ENCODE data around the gene CFAP61. TPM values are rescaled to one million over a fixed set of nuclear protein-coding genes. Genes with fewer than 3 reads are reported as not detected.
"Not testable (repeated sequence)": the region's sequence is repeated elsewhere in the genome, so short reads cannot be mapped to it uniquely, and the experiment has no call there.

CFAP61 gene
- total RNA-seq, 6 donors from 2014 or later: 0.37 to 14.3 (median 6.1) TPM

DNA sequence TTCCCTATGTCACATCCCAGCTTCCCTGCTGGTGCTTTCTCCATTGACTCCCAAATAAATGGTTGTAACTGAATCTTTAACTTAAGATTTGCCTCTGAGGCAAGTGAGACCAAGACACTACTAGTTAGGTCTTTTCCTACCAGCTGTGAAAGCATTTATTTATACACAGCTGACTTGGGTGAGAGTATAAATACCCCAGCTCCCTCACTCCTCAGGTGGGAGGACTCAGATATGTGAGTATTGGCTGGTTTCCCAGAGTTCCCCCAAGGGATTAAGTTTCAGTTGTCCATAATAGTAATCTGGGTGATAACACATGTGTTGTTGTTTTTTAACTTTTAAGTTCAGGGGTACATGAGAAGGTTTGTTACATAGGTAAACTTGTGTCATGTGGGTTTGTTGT, 49.8 kb downstream of the CFAP61 start:
- Histone ChIP-seq H3K36me3 (no peaks in the 10 kb centered on the region), H3K27me3 (no peaks in the 10 kb centered on the region), H3K4me3 (no peak overlapping the region), H3K27ac (no peak overlapping the region), H3K4me1 (no peaks in the 10 kb centered on the region), H3K9me3 (no peaks in the 10 kb centered on the region)
- DNase-seq: no peak
- TF ChIP-seq, protein P1, sequence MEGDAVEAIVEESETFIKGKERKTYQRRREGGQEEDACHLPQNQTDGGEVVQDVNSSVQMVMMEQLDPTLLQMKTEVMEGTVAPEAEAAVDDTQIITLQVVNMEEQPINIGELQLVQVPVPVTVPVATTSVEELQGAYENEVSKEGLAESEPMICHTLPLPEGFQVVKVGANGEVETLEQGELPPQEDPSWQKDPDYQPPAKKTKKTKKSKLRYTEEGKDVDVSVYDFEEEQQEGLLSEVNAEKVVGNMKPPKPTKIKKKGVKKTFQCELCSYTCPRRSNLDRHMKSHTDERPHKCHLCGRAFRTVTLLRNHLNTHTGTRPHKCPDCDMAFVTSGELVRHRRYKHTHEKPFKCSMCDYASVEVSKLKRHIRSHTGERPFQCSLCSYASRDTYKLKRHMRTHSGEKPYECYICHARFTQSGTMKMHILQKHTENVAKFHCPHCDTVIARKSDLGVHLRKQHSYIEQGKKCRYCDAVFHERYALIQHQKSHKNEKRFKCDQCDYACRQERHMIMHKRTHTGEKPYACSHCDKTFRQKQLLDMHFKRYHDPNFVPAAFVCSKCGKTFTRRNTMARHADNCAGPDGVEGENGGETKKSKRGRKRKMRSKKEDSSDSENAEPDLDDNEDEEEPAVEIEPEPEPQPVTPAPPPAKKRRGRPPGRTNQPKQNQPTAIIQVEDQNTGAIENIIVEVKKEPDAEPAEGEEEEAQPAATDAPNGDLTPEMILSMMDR (IDR thresholded peaks at IDR 0.05): no peak
- no peak for TF ChIP-seq POLR2A (IDR thresholded peaks at IDR 0.05)
- TF ChIP-seq EP300 (IDR thresholded peaks at IDR 0.05): no peak
- no peak for TF ChIP-seq POLR2AphosphoS5 (IDR thresholded peaks at IDR 0.05)
- ATAC-seq (ENCODE audit: low FRiP score in 2 of 2): no peak

GRCh38 chr20:20102716-20103258, 50.5 kb downstream of the CFAP61 start:
- no peaks in the 10 kb centered on the region for H3K9me3 ChIP-seq
- TF ChIP-seq, protein P1 (IDR thresholded peaks at IDR 0.05): no peak
- TF ChIP-seq POLR2A (IDR thresholded peaks at IDR 0.05) (no peak), EP300 (IDR thresholded peaks at IDR 0.05) (no peak), POLR2AphosphoS5 (IDR thresholded peaks at IDR 0.05) (no peak)
- H3K4me3 ChIP-seq: no peak overlapping the region
- no peaks in the 10 kb centered on the region for H3K27me3 ChIP-seq
- ATAC-seq (ENCODE audit: low FRiP score in 2 of 2) (no peak), DNase-seq (no peak)
- no peaks in the 10 kb centered on the region for H3K36me3 ChIP-seq
- no peak overlapping the region for H3K27ac ChIP-seq
- H3K4me1 ChIP-seq: no peaks in the 10 kb centered on the region

DNA sequence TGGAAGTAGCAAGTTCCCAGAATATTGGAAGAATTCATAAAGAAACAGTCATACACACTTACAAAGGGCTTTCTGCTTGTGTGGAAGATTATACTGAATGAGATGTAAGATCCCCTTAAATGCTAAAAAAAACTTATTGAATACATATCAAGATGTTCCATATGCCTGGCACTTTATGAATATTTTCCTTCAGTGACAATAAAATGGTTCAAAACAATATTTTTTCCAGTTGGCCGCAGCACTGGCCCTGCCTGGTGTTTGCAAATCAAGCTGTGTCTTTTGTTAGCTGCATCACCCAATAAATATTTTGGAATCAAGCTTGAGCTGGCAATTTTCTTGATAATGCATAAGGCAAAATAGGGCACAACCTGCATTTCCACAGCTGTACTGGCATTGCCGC, 51.2 kb downstream of the CFAP61 start:
- ATAC-seq (ENCODE audit: low FRiP score in 2 of 2) (no peak), DNase-seq (no peak)
- Histone ChIP-seq H3K4me3 (no peak overlapping the region), H3K27me3 (no peaks in the 10 kb centered on the region), H3K4me1 (no peaks in the 10 kb centered on the region), H3K27ac (no peak overlapping the region), H3K36me3 (no peaks in the 10 kb centered on the region), H3K9me3 (no peaks in the 10 kb centered on the region)
- 79 to 90% methylated on average over 2 of the region's 2 CpGs for WGBS, 2 donors
- TF ChIP-seq POLR2AphosphoS5 (IDR thresholded peaks at IDR 0.05): no peak
- TF ChIP-seq EP300 (IDR thresholded peaks at IDR 0.05): no peak
- TF ChIP-seq, protein P1 (IDR thresholded peaks at IDR 0.05): no peak
- no peak for TF ChIP-seq POLR2A (IDR thresholded peaks at IDR 0.05)

- H3K27ac ChIP-seq; H3K4me1 ChIP-seq; H3K27me3 ChIP-seq; H3K4me3 ChIP-seq; ATAC-seq (ENCODE audit: low FRiP score in 2 of 2); H3K36me3 ChIP-seq; DNase-seq; H3K9me3 ChIP-seq: not testable (repeated sequence)
- 65 to 66% methylated on average over 1 of the region's 1 CpG for WGBS, 2 donors
Observed at GRCh38 chr20:20123187-20123586, 70.9 kb downstream of the CFAP61 start.

DNA sequence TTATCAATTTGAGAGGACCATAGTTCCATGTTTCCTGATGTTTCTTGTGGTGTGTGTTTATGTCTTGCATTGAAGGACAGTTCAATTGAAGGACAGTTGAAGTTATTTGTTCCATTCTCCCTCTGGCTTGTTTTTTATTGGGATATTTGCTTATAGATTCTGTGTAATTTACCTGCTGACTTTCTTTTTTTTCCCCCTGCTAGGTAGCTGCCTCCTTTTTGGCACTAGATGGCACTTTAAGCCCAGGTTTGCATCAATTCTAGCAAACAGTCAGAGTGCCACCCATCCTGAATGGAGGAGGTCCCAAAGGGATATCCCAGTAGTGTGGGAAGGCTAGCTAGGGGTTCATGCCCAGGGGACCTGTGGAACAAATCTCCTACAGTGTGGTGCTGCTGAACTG, 78.1 kb downstream of the CFAP61 start:
- Histone ChIP-seq H3K4me1 (no peaks in the 10 kb centered on the region), H3K27ac (no peak overlapping the region), H3K36me3 (no peaks in the 10 kb centered on the region), H3K4me3 (no peak overlapping the region), H3K9me3 (peaks cover 0 to 14% (median 2%) of the 10 kb centered on the region in 4 donors), H3K27me3 (no peaks in the 10 kb centered on the region)
- TF ChIP-seq EP300 (IDR thresholded peaks at IDR 0.05) (no peak), POLR2A (IDR thresholded peaks at IDR 0.05) (no peak), POLR2AphosphoS5 (IDR thresholded peaks at IDR 0.05) (no peak)
- TF ChIP-seq, protein P1 (IDR thresholded peaks at IDR 0.05): no peak
- no peak for ATAC-seq (ENCODE audit: low FRiP score in 2 of 2)
- DNase-seq: no peak
